Stimulated activated CD4-positive, alpha-beta T cell treated with anti-CD3 and anti-CD28 coated beads, Interleukin-2, amount 100 ng/mL, for 48 hours (primary cell): Measurements from ENCODE around the gene AQP1.

Source experiments
- DNase-seq, 2 donors: peaks; one replicate each; pipeline ENCODE4 v3.0.0-alpha.2; 2020

AQP1 gene

DNA sequence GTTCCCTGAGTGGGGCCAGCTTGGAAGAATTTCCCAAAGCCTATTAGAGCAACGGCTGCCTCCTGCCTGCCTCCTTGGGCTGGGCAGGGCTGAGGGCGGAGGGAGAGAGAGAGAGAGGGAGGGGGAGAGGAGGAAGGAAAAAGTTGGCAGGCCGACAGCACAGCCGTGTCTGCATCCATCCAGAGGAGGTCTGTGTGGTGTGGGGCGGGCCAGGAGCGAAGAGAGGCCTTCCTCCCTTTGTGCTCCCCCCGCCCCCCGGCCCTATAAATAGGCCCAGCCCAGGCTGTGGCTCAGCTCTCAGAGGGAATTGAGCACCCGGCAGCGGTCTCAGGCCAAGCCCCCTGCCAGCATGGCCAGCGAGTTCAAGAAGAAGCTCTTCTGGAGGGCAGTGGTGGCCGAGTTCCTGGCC lies at the start of gene AQP1:
AQP1 (plus strand) TSS at position 293 of the 409 bp plus-strand sequence; CDS start at position 350, 57 bp downstream.
- DNase-seq = no peak

DNA sequence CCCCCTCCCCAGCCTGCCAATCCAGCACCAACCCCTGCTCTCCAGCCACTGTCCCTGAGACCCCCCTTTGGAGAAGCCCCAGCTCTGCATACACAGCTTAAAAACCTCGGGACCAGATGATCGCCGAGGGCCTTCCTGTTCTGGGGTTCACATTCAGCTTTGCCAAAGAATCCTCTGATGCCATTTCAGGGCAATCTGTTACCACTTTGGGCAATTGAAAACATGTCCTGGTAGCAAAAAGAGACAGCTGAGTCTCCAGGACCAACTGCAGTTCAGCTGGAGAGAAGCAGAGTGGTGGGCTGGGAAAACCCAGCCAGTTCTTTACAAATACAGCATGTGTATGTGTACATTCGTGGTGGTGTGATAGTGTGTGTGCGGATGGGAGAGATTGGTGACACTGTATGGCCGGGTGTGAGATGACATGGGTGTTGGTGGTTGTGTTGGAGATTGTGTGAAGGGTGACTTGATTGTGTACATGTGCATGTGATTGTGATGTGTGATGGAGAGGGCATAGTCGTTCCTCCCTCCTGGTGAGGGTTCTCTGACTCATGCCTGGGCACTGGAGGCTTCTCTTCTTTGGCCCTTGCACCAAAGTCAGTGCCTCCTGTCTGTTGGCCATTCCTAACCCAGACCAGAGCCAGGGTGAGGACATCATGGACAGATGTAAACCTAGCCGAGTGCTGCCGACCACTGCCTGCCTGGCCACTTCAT lies 48.5 kb upstream of the AQP1 start:
- no peak for DNase-seq

DNA sequence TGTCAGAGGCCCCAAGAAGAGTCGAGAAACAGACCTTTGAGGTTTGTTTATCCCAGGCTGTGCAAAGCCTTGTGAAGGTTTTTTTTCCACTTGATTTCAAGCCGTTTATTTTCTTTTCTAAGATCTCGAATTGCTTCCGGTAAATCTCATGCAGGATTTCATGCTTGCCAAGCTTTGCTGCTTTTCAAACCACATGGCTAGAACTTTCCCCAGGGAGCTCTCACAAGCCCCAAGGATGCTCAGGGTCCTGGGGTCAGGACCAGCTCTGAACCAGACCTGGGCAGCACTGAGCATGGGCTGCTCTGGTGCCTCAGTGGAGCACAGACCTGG lies 48.0 kb upstream of the AQP1 start:
- DNase-seq = no peak

DNA sequence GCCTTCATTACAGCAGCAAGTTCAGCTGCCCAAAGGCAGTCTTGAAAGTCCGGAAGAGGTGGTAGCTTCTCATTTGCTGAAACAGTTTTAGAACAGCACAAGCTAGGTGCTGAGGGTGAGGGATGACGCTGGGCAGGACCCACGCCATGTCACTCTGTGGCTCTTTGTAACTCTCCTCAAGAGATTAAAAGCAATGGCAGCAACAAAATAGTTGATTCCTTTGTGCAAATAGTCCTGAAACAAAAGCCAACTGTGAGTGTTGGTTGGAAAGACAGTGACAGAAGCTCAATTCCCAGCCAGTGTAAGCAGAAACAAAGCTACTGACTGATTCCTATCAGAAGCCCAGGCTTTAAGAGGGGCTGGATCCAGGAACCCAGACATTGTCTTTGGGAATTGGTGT lies 47.6 kb upstream of the AQP1 start:
- no peak for DNase-seq

DNA sequence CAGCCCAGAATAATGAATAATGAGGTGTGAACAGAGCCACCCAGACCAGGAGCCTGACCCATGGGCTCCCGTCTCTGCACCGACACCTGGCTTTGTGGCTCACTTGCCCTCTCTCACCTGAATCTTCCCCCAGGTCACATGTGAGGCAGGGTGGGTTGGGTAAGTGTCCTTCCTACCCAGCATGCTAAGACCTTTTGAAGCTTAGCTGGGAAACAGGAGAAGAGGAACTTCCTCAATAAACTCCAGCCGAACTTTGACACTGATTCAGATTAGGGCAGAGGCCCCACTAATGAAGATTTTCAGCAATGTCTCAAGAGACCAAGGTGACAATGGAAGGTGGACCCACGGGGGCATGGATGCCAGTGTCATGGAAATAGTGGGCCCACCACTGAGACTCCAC lies 46.6 kb upstream of the AQP1 start:
- no peak for DNase-seq

DNA sequence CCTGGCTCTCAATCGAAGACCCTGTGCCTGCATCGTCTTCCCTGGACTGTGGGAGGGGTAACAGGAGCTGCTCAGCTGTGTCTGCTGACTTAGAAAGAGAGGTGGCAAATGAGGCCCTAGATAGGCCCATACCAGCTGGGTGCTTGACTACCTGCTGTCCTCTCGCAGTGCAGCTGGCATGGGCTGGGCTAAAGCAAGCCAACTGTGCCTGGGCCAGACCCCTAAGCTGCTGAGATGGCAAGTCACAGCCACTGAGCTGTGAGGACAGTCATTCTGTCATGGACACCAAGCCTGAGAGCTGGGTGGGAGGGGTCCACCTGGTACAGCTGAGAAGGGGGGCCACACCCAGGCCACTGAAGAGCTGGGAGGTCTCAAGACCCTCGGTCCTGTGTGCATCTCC lies 45.8 kb upstream of the AQP1 start:
- no peak for DNase-seq

DNA sequence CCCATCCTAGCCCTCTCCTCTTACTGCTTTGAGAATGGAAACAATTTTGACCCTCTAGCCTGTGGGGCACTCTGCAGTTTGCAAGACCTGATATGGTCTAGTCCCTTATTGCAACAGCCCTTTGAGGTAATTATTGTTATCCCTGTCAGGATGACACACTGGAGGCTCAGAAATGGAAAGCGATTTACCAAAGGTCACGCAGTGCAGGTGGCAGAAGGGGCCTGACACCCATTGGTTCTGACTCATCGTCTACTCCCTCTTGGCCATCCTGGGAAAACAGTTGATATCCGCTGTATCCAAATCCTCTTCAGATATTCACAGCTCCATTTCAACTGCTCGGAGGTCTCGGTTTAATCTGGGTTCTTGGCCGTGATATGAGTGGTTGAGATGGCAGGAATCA lies 44.7 kb upstream of the AQP1 start:
- DNase-seq = no peak

DNA sequence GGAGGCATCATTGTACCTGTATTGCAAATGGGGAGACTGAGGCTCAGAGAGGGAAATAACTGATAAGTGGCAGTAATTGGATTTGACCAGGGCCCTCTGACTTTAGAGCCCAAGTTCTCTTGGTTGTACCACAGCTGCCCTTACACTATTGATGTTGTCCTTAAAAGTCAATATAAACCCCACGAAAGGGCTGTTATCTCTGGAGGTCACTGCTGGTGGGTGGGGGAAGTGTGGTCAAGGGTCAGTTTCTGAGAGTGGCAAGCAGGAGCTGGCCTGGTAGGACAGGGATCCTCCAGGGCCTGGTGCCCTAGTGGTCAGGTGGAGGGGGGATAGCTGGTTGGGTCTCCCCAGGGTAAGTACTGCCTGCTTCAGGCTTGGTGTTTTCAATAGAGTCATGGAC lies 44.2 kb upstream of the AQP1 start:
- no peak for DNase-seq

DNA sequence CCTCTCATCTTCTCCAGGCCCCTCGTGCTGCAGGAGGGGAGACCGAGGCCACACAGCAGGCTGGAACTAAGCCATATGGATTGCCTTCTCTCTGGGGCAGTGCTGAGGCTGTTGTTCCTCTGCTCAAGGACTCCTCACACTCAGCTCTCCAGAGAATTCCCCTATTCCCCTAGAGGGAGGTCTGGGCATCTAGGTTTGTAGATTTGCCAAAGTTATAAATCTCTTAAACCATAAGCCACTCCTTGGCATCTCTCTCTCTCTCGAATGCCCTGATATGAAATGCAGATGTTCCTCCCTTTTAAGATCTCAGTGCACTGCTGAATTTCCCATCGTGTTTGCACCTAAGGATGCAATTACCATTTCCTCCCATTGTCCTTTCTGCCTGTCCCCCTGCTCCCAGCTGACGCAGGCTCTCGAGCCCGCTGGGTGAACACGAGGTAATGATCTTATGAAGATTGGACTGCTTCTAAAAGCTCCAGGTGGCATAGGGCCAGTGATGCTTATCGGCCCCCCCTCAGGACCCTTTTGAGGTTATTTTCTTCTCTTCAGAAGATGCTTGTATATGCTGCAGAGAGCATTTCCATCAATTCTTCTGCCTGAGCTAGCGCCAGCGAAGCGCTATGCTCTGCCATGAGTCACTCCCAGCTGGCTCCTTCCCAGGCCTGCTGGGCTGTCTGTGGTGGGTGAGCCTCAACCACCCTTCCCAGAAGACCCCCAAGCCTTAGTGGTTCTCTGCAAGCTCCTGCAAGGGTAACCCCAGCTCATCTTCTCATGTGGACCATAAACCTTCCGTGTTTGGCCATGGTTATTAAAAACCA lies 41.6 kb upstream of the AQP1 start:
- no peak for DNase-seq

DNA sequence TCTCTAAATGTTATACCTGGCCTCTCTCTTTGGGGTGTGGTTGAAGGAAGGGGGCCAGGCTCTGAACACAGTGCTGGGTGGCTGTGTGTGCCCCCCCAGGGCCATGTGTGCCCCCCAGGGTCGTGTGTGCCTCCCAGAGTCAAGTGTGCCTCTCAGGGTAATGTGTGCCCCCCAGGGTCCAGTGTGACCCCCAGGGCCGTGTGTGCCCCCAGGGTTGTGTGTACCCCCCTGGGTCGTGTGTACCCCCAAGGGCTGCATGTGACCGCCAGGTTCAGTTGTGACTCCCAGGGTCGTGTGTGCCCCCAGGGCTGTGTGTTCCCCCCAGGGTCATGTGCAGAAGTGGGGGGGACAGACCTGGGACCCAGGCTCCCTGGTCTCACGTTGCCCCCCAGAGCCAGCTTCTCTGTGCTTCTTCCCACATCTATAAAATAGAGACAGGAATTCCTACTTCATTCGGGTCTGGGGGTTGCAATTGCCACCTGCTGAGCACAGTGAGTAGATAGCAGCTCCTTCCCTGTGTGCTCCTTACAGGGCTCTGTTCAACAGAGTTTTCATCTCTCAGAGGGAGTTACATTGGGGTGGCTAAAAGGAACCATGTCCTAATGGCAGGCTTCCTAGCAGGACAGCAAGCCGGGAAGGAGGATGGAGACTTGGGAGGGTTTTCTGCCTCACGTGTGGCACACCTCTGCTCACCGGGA lies 40.7 kb upstream of the AQP1 start:
- DNase-seq = no peak

DNA sequence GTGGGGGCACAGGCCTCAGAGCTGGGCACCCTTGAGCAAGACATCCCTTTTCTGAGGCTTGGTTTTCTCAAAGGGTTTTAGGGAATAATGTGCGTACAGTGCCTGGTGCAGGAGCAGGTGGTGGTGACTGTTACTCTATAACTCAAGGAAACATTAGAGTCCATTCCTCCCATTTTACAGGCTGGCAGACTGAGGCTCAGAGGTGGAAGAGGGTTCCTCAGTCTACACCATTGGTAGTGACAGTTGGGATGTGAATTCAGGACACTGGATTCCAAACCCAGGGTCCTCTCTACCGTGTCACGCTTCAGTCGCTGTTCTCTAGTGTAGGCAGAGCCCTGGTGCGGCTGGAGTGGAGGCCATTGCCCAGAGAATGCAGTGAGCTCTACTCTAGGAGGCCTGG lies 40.0 kb upstream of the AQP1 start:
- no peak for DNase-seq

DNA sequence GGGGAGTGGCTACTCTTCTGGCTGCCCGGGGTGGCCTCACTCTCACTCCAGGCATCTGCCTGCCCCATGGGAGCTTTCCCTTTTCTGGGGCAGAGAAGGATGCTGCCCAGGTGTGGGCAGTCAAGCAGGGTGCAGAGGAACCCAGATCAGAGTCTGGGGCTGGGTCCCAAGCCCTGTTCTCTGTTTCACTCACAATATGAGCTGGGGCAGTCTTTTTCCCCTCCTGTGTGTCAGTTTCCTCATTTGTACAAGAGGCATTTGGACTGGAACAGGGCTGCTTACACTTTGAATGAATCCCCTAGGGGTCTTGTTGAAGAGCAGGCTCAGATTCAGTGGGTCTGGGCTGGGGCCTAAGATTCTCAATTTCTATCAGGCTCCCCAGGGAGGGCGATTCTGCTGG lies 38.4 kb upstream of the AQP1 start:
- no peak for DNase-seq

DNA sequence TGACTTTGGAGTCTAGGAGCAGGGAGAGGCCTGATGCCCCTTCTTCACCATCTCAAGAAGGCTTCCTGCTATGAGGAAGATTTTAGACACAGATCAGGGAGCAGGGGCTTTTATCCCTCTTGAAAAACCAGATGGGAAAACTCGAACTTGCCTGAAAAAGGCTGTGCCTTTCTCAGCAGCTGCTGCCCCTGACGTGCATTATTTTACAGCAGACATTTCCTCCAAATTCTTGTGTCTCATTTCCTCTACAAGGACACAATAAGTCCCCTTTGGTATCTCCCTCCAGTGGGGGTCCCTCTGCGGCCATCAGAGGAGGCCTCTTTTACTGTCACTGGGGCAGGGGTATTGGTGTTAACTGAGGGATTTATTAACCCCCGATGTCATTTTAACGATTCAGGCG lies 38.0 kb upstream of the AQP1 start:
- DNase-seq = no peak

DNA sequence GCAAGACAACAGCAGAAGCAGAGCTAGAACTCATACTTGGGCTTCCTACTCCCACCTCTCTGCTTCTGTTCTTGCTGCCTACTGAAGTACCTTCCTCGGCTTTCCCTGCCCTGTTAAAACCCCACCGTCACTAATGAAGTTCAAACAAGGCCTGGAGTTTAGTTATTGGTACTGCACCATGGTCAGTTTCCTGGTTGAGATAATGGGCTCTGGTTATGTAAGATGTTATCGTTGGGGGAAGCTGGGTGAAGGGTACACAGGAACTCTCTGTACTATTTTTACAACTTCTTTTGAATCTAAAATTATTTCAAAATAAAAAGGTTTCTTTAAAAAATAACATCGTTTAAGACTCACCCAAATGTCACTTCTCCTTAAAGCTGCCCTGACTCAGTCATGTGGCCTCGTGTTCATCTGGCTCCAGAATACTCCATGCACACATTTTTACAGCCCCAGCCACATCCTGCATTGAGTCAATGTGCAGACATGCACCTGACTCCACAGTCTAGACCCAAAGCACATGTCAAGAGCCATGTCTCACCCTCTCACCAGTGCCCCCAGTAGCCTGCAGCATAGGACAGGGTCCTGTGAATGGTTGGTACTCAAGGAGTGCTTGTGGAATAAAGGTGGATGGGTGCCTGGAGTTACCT lies 36.9 kb upstream of the AQP1 start:
- DNase-seq = no peak

DNA sequence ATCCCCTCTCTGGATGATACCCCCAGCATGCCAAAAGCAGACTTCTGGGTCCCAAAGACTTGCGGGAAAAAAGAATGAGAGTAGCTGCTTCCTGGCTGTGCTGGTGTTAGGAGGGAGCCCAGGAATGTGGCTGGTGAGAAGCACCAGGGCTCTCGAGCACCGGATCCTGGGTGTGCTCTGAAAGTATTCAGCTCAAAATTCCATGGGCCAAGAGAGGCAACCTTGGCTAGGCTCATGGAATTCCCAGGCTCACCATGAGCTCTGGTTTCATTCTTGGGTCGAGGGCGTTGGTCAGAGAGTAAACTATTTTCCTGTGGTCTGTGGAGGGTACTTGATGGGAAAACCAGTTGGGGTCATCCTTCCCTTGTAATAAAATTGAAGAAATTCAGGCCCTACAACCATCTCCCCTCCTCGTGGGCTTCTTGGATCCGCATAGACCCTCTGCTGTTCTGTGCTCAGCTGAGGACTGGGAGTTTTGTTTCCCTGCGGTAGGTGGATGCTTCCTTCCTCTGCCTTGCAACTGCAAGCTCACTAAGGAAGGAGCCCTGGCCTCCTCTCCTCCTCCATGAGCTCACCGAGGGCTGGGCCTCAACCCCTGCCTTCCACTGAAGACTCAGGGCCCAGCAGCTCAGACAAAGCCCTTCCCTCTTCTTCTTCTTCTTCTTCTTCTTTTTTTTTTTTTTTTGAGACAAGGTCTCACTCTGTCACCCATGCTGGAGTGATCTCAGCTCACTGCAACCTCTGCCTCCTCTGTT lies 34.5 kb upstream of the AQP1 start:
- DNase-seq = no peak

DNA sequence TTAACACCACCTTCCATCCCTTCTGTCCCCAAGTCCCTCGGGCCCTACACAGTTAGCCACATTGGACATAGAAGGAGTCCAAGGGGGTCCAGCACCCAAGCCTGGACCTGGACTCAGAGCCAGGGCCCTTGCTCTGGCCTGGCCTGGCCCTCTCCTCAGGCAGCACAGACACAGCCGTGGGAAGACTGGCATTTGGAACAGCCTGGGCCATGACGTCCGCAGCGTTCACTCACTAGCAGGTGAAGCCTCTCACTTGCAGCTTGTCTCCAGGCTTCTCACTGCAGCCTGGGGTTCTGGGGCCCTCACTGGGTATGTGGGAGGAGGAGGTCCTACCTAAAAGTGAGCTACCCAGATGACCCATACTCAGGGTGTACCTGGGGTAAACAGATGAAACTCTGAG lies 33.7 kb upstream of the AQP1 start:
- DNase-seq = no peak

DNA sequence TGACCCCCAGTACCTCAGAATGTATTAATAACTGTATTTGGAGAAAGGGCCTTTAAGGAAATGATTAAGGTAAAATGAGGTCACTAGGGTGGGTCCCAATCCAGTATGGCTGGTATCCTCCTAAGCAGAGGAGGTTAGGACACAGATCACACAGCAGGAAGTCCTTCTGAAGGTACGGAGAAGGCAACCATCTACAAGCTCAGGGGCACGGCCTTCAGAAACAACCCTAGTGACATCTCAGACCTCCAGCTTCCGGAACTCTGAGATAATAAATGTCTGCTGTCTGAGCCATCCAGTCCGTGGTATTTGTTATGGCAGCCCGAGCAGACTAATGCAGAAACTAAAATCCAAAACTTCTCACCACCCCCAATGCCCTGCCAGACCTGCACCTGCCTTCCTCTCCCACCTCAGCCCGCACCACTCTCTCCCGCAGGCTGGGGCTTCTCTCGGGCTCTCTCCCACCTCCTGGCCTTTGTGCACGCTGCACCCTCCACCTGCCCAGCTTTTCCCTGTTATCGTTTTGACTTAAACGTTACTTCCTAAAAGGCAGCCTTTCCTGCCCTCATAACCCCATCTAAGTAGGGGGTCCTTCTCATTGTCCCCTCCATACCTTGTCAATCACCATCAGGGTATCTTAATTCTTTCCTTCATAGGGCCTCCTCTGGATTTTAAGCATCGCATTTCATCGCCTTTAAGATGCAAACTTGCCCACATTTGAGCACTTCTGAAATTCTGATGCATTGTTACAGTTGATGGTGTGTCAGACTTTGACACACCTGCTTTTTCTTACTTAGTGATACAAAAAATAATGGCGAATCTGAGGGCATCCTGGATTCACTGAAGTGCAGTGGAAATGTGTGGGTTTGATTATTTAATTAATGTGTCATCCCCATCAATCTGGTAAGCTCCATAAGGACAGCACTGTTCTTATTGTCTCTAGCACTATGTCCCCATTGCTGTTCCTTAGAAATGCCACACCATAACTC lies 32.2 kb upstream of the AQP1 start:
- DNase-seq = no peak

DNA sequence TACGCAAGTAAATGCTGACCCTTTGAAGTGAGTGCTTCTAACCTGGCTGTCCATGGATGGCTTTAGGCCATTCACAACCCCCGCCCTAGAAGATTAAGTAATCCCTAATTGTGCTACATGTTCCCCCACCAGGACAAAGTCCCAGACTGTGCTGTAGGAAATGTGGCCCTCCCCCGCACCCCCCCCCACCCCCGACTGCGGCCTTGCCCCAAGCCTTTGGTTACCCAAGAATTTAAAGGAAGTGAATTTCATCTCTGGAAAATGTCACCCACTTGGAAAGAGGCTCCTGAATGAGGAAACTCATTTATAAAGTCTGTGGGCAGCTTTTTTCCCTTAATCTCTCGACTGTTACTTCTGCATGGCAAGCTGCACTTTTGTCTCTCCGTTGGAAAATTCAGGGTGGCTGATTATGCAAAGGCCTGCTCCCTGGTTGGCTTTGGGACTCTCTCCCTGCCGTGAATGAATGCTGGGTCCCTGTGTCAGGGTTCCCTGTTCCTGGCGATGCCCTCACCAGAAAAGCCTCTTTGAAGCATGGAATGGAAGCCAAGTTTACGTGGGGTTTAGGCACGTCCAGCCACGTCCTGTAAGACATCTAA lies 31.4 kb upstream of the AQP1 start:
- DNase-seq = no peak

DNA sequence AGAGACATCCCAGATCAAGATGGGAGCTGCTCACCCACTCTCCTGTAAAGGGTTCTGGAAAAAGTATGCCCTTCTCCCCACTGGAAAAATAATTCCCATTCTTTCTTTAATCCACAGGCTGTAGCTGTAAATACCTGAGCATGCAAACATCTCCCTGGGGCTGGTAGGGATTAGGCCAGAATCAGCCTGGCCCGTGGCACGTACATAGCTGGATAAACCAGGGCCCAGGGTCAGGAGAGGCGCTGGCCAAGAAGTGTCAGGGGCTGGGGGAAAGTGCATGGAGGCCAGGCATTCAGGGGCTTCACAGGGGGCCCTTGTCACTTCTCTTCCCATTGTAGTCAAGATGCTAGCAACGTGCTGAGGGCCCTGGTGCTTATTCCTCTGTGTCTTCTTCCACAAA lies 30.7 kb upstream of the AQP1 start:
- DNase-seq = no peak

DNA sequence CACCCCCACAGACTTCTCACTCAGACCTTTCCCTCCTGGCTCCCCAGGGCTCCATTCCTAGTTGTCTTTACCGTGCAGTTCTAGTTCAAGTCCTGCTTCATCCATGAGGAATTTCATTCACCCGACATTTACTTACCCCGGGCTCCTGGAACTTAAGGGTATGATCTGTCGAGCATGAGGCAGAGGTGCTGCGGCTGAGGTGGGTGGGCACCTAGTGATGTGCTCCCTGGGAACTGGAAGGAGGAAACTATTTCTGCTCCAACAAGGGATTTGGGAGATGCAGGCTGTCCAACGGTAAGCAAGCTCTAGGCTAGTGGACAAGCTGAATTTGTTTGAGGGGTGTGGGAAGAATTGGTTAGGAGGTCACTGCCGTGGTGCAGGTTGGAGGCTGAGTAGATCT lies 30.2 kb upstream of the AQP1 start:
- DNase-seq = no peak

DNA sequence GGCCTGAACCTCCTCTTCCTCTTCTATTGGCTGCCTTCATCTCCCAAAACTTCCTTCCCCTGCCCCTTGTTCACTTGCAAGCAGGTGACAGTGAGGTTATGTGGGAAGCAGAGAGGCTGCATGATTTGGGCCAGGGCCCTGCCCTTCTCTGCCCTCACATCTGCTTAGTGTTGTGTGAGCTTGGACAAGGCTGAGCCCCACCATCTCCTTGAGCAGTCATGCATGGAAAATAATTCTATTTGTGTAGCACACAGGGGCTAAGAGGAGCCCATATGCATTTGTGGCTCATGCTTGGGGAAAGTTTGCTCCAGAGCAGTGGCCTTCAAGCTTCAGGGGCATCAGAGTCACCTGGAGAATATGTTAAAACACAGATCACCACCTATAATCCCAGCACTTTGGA lies 26.8 kb upstream of the AQP1 start:
- no peak for DNase-seq
